IPS-18c (cell line): ENCODE data around the gene MCM7.
A peak's percentile ranks its signal among the peaks of the same experiment; 100 is the strongest.

Source experiments
- H3K4me3 ChIP-seq: 2 replicates; pipeline ENCODE4 v1.7.0; 2013; ENCODE audit warnings: low read depth, mild to moderate bottlenecking, low read length, moderate library complexity; ENCODE audit not compliant: insufficient read depth
- H3K9me3 ChIP-seq: one replicate; pipeline ENCODE4 v1.6.1; 2013; ENCODE audit warnings: mild to moderate bottlenecking, low read length, moderate library complexity; ENCODE audit not compliant: control insufficient read depth, insufficient read depth

Gene MCM7

GRCh38 chr7:100105534-100105933 is 4.3 kb upstream of the MCM7 start:
- H3K4me3 ChIP-seq, result no peak overlapping the region

GRCh38 chr7:100102950-100103840 is 2.0 kb upstream of the MCM7 start:
- H3K9me3 ChIP-seq, result no peaks in the 10 kb centered on the region
- no peak overlapping the region for H3K4me3 ChIP-seq

More at GRCh38 chr7:100105534-100105933, 4.3 kb upstream of the MCM7 start:
- H3K9me3 ChIP-seq, result no peaks in the 10 kb centered on the region

GRCh38 chr7:100100420-100101015 is 679 bp downstream of the MCM7 start:
- H3K4me3 ChIP-seq, result peak overlapping the region; percentile 66
- no peaks in the 10 kb centered on the region for H3K9me3 ChIP-seq

- peaks cover 2% of the 10 kb centered on the region for H3K9me3 ChIP-seq
- H3K4me3 ChIP-seq, result peak overlapping the region; percentile 66
These were observed 1.7 kb downstream of the MCM7 start for GRCh38 chr7:100099452-100099851.

- H3K4me3 ChIP-seq, result no peak overlapping the region
These were observed 2.3 kb downstream of the MCM7 start for GRCh38 chr7:100098913-100099312.

GRCh38 chr7:100095704-100096103 is 5.5 kb downstream of the MCM7 start:
- peaks cover 2% of the 10 kb centered on the region for H3K9me3 ChIP-seq
- no peak overlapping the region for H3K4me3 ChIP-seq

More at GRCh38 chr7:100098913-100099312, 2.3 kb downstream of the MCM7 start:
- H3K9me3 ChIP-seq, result peaks cover 2% of the 10 kb centered on the region

- H3K4me3 ChIP-seq, result no peak overlapping the region
- peaks cover 2% of the 10 kb centered on the region for H3K9me3 ChIP-seq
These were observed 5.9 kb downstream of the MCM7 start for GRCh38 chr7:100095289-100095688.

- no peak overlapping the region for H3K4me3 ChIP-seq
- peaks cover 2% of the 10 kb centered on the region for H3K9me3 ChIP-seq
These were observed 7.2 kb downstream of the MCM7 start for GRCh38 chr7:100093925-100094486.

- Histone ChIP-seq H3K9me3 (peaks cover 2% of the 10 kb centered on the region), H3K4me3 (no peak overlapping the region)
These were observed 7.7 kb downstream of the MCM7 start for GRCh38 chr7:100093498-100093897.

GRCh38 chr7:100093054-100093453 is 8.1 kb downstream of the MCM7 start:
- Histone ChIP-seq H3K4me3 (no peak overlapping the region), H3K9me3 (peaks cover 2% of the 10 kb centered on the region)

GRCh38 chr7:100091411-100092181 is 9.6 kb downstream of the MCM7 start:
- Histone ChIP-seq H3K9me3 (peaks cover 2% of the 10 kb centered on the region), H3K4me3 (no peak overlapping the region)

- peaks cover 2% of the 10 kb centered on the region for H3K9me3 ChIP-seq
- H3K4me3 ChIP-seq, result no peak overlapping the region
These were observed 10.4 kb downstream of the MCM7 start for GRCh38 chr7:100090527-100091410.

- peak overlapping the region; percentile 94 for H3K4me3 ChIP-seq
- no peaks in the 10 kb centered on the region for H3K9me3 ChIP-seq
These were observed 11.6 kb downstream of the MCM7 start for GRCh38 chr7:100089458-100090196.

- Histone ChIP-seq H3K9me3 (no peaks in the 10 kb centered on the region), H3K4me3 (peak within 1 kb of the TSS; percentile 94)
These were observed 12.4 kb downstream of the MCM7 start, which contains the start of gene COPS6 for GRCh38 chr7:100088621-100089457. Gene COPS6 (plus strand): TSS chr7:100088969. CDS start chr7:100088991, 22 bp downstream.

GRCh38 chr7:100088095-100088620 is 13.0 kb downstream of the MCM7 start:
- peak overlapping the region; percentile 94 for H3K4me3 ChIP-seq
- H3K9me3 ChIP-seq, result no peaks in the 10 kb centered on the region
